OCI-LY7 (cell line): Measurements from ENCODE around the gene DLX2. TPM values are rescaled to one million over a fixed set of nuclear protein-coding genes. Genes with fewer than 3 reads are reported as not detected.

Experiments used
- BruUV-seq: library from RNA; stranded (reverse); fragments of 400-500 nt; replicated peaks from 2 replicates; lab custom pipeline; 2021; lab: Mats Ljungman, UMichigan
- CTCF ChIA-PET: fragments of 300-600 bp; sonication (Branson Sonifier 250); formaldehyde crosslinking; loops from one replicate; lab custom pipeline; 2022; ENCODE audit warnings: antibody characterized with exemption; ENCODE audit not compliant: unreplicated experiment; lab: Charles Lee
- POLR2A ChIA-PET: fragments of 300-600 bp; sonication (Branson Sonifier 250); formaldehyde crosslinking; loops from one replicate; lab custom pipeline; 2022; ENCODE audit warnings: antibody characterized with exemption; lab: Charles Lee
- DNase-seq: peaks from one replicate; pipeline ENCODE4 v3.0.0-alpha.2; 2015; ENCODE audit warnings: low spot score
- H2AFZ ChIP-seq: fragments of 200-600 bp; sonication (generic), shearing (Covaris generic); 2 replicates; pipeline ENCODE4 v1.6.1; 2014; ENCODE audit warnings: mild to moderate bottlenecking, antibody characterized with exemption, low read length, moderate library complexity
- H3K27ac ChIP-seq: fragments of 200-600 bp; sonication (generic); 2 replicates; pipeline ENCODE4 v1.5.1; 2014; ENCODE audit warnings: mixed run types, low read depth, mild to moderate bottlenecking, moderate library complexity, low read length, inconsistent platforms; ENCODE audit not compliant: poor library complexity, severe bottlenecking
- H3K36me3 ChIP-seq: fragments of 200-600 bp; sonication (generic); 2 replicates; pipeline ENCODE4 v1.6.1; 2014; ENCODE audit warnings: mild to moderate bottlenecking, antibody characterized with exemption, low read length, moderate library complexity, mixed read lengths; ENCODE audit not compliant: insufficient read depth
- H3K4me1 ChIP-seq: fragments of 200-600 bp; sonication (generic); 2 replicates; pipeline ENCODE4 v1.5.1; 2014; ENCODE audit warnings: mild to moderate bottlenecking, low read length; ENCODE audit not compliant: insufficient read depth, poor library complexity, severe bottlenecking
- H3K4me2 ChIP-seq: fragments of 200-600 bp; sonication (generic); 2 replicates; pipeline ENCODE4 v1.6.1; 2014; ENCODE audit warnings: mild to moderate bottlenecking, low read length
- H3K4me3 ChIP-seq: fragments of 200-600 bp; sonication (generic); 2 replicates; pipeline ENCODE4 v1.5.1; 2014; ENCODE audit warnings: mild to moderate bottlenecking, low read depth, low read length; ENCODE audit not compliant: poor library complexity, severe bottlenecking
- H3K79me2 ChIP-seq: fragments of 200-600 bp; sonication (generic); 2 replicates; pipeline ENCODE4 v1.6.1; 2016; ENCODE audit warnings: low read depth, mild to moderate bottlenecking, low read length, moderate library complexity, mixed read lengths; ENCODE audit not compliant: insufficient read depth
- H3K9me2 ChIP-seq: fragments of 200-600 bp; sonication (generic); 2 replicates; pipeline ENCODE4 v1.6.1; 2016; ENCODE audit warnings: mild to moderate bottlenecking, low read length, mixed read lengths; ENCODE audit not compliant: insufficient read depth
- H3K9me3 ChIP-seq: fragments of 200-600 bp; sonication (generic); 2 replicates; pipeline ENCODE4 v1.6.1; 2014; ENCODE audit warnings: mild to moderate bottlenecking, mixed run types, low read length, mixed read lengths
- H4K20me1 ChIP-seq: fragments of 200-600 bp; sonication (generic); 2 replicates; pipeline ENCODE4 v1.6.1; 2014; ENCODE audit warnings: mild to moderate bottlenecking, antibody characterized with exemption, low read length, moderate library complexity, mixed read lengths; ENCODE audit not compliant: insufficient read depth
- CTCF ChIP-seq: fragments of 200-600 bp; sonication (generic); conservative IDR thresholded peaks from 2 replicates; pipeline ENCODE4 v1.5.1; 2014; ENCODE audit warnings: mild to moderate bottlenecking, antibody characterized with exemption, low read length, moderate library complexity, mixed read lengths
- EZH2phosphoT487 ChIP-seq: fragments of 200-600 bp; sonication (generic); IDR thresholded peaks from 2 replicates; pipeline ENCODE4 v1.6.1; 2018; ENCODE audit warnings: low read depth, borderline replicate concordance, mild to moderate bottlenecking, mixed run types, antibody characterized with exemption, low read length, moderate library complexity, mixed read lengths
- intact Hi-C: fragments of 100-400 bp; cut with micrococcal nuclease; formaldehyde crosslinking; loops from one replicate; pipeline ENCODE4 v1.10.0; 2022; ENCODE audit not compliant: unreplicated experiment
- total RNA-seq, 2 experiments: library from RNA; depleted of rRNA in 1 of 2; stranded (reverse); fragments of >200 nt in 1 of 2; shearing (Covaris generic) in 1 of 2; gene quantifications; 2 replicates each; pipeline ENCODE4 v1.2.3, GENCODE V29; 2014 to 2022

Gene DLX2
- total RNA-seq, 2 experiments from 2014 or later, result 0.22 TPM; not detected in 1

GRCh38 chr2:172049567-172050120, 53.1 kb downstream of the DLX2 start:
- intact Hi-C loops, result no loop called here

More at GRCh38 chr2:172049567-172050120, 53.1 kb downstream of the DLX2 start:
- Histone ChIP-seq H4K20me1 (no peaks in the 10 kb centered on the region), H3K9me3 (no peaks in the 10 kb centered on the region), H3K36me3 (no peaks in the 10 kb centered on the region), H3K4me3 (no peak overlapping the region), H3K9me2 (no peaks in the 10 kb centered on the region), H3K4me1 (no peaks in the 10 kb centered on the region), H3K79me2 (no peaks in the 10 kb centered on the region), H2AFZ (no peak overlapping the region), H3K4me2 (no peak overlapping the region), H3K27ac (no peak overlapping the region)
- DNase-seq, result no peak
- no TSS peak for BruUV-seq
- POLR2A ChIA-PET, result interaction anchor here (0.6 to 2.5 kb wide), 3 partner anchors 11 to 591 kb away, joined by 3 to 10 read pairs (median 3); partner anchors contain the start of gene HAT1
- TF ChIP-seq EZH2phosphoT487 (no peak), CTCF (no peak)
- CTCF ChIA-PET, result no interaction called here

Other genes with a start within 250 kb of the DLX2 start
- gene SLC25A12, start 208.7 kb downstream of the DLX2 start, total RNA-seq (2014; rRNA removed; shearing (Covaris generic)), result 21.0 and 28.1 TPM in 2 replicates
- 29.7 and 32.3 TPM in 2 replicates for gene SLC25A12, start 208.7 kb downstream of the DLX2 start, total RNA-seq (2022)
- gene HAT1, start 180.4 kb downstream of the DLX2 start, total RNA-seq (2014; rRNA removed; shearing (Covaris generic)), result 68.6 and 77.5 TPM in 2 replicates
- 92.6 and 96.5 TPM in 2 replicates for gene HAT1, start 180.4 kb downstream of the DLX2 start, total RNA-seq (2022)
- 4.5 and 11.0 TPM in 2 replicates for gene METAP1D, start 102.9 kb downstream of the DLX2 start, total RNA-seq (2014; rRNA removed; shearing (Covaris generic))
- 8.7 and 11.8 TPM in 2 replicates for gene METAP1D, start 102.9 kb downstream of the DLX2 start, total RNA-seq (2022)
- gene DLX1, start 17.4 kb downstream of the DLX2 start, total RNA-seq (2014; rRNA removed; shearing (Covaris generic)), result not detected in 2 replicates
- not detected in 2 replicates for gene DLX1, start 17.4 kb downstream of the DLX2 start, total RNA-seq (2022)